ENCODE measurements around the gene EFHB. TPM values are rescaled to one million over a fixed set of nuclear protein-coding genes. Genes with fewer than 3 reads are reported as not detected.

EFHB gene
- total and polyA plus RNA-seq, 10 of the 15 experiments (the other 5 are each of a cell fraction or from before 2014, with no cell fraction given), result 0.12 to 0.95 (median 0.53) TPM; not detected in 3

GRCh38 chr3:19948226-19948591 lies 14.2 kb upstream of the EFHB start (continued):
- TF ChIP-seq, protein P1, sequence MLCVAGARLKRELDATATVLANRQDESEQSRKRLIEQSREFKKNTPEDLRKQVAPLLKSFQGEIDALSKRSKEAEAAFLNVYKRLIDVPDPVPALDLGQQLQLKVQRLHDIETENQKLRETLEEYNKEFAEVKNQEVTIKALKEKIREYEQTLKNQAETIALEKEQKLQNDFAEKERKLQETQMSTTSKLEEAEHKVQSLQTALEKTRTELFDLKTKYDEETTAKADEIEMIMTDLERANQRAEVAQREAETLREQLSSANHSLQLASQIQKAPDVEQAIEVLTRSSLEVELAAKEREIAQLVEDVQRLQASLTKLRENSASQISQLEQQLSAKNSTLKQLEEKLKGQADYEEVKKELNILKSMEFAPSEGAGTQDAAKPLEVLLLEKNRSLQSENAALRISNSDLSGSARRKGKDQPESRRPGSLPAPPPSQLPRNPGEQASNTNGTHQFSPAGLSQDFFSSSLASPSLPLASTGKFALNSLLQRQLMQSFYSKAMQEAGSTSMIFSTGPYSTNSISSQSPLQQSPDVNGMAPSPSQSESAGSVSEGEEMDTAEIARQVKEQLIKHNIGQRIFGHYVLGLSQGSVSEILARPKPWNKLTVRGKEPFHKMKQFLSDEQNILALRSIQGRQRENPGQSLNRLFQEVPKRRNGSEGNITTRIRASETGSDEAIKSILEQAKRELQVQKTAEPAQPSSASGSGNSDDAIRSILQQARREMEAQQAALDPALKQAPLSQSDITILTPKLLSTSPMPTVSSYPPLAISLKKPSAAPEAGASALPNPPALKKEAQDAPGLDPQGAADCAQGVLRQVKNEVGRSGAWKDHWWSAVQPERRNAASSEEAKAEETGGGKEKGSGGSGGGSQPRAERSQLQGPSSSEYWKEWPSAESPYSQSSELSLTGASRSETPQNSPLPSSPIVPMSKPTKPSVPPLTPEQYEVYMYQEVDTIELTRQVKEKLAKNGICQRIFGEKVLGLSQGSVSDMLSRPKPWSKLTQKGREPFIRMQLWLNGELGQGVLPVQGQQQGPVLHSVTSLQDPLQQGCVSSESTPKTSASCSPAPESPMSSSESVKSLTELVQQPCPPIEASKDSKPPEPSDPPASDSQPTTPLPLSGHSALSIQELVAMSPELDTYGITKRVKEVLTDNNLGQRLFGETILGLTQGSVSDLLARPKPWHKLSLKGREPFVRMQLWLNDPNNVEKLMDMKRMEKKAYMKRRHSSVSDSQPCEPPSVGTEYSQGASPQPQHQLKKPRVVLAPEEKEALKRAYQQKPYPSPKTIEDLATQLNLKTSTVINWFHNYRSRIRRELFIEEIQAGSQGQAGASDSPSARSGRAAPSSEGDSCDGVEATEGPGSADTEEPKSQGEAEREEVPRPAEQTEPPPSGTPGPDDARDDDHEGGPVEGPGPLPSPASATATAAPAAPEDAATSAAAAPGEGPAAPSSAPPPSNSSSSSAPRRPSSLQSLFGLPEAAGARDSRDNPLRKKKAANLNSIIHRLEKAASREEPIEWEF (IDR thresholded peaks at IDR 0.05; ENCODE audit: insufficient replicate concordance, low read depth, low read length), result no peak
- TF ChIP-seq SIX5 (IDR thresholded peaks at IDR 0.05; ENCODE audit: low read depth, low read length, severe bottlenecking), result no peak
- no peak for TF ChIP-seq KDM1A (IDR thresholded peaks at IDR 0.05; ENCODE audit: borderline replicate concordance)

DNA sequence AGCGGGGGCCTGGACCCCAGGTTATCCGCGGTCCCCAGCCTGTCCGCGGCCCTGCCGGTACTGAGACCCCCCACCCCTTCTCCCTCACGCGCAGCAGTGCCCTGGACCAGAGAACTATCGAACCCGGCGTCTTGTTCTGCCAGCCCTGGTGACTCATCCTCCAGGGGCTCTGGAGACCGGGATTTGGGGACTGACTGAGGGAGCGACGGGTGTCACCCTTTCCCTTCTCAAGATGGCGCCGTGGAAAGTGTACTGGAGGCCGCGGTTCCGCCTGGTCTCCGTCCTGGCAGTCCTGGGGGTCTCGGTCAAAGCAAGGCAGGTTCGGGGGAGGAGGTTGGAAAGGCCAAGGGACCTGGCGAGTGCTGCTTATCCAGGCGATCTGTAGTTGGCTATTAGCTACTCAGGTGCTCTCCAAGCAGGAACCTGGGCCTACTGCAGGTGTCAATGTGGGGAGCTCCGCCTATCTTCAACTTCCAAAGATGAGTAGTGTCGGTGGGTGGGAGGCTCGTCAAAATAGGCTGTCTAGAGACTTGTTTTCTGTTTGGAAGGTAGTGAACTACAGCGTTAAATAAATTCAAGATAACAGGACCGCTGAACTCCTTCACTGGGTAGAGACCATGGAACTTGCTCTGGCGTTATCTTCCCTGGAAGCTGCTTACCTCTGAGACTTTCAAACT lies 13.7 kb upstream of the EFHB start:
- in situ Hi-C loops (cut with MboI) (loop anchor here (5.0 kb wide), 1 partner anchor 240 kb away; the partner anchor contains the start of gene SGO1), intact Hi-C loops (cut with micrococcal nuclease; ENCODE audit: unreplicated experiment) (loop anchor here (1.0 to 5.0 kb wide), 4 partner anchors 15 to 239 kb away; partner anchors contain the start of gene SGO1)
- ChIA-PET POLR2A (interaction anchor here (0.6 to 1.4 kb wide), 5 partner anchors 94 to 240 kb away, joined by 3 to 5 read pairs (median 3); partner anchors contain the start of gene SGO1), RAD21 (ENCODE audit: unreplicated experiment) (interaction anchor here (0.6 to 2.3 kb wide), 7 partner anchors 61 to 239 kb away, joined by 3 to 8 read pairs (median 5); partner anchors contain the start of gene KAT2B), SMC1A (ENCODE audit: uncharacterized antibody, unreplicated experiment) (interaction anchor here (0.6 to 1.9 kb wide), 5 partner anchors 17 to 240 kb away, joined by 3 to 4 read pairs (median 3); no protein-coding TSS in a partner anchor), CTCF (interaction anchor here (0.9 to 1.5 kb wide), 2 partner anchors 178 to 240 kb away, joined by 3 to 6 read pairs; no protein-coding TSS in a partner anchor)
- peak overlapping the region; percentile 91 for H3K27ac ChIP-seq (ENCODE audit: control insufficient read depth, insufficient read depth)
- H3K4me2 ChIP-seq (ENCODE audit: control insufficient read depth, insufficient read depth), result peak overlapping the region; percentile 75
- ATAC-seq (peak; percentile 46), DNase-seq (ENCODE audit: low read depth, low spot score) (no peak), FAIRE-seq (peak; percentile 49)
- peaks cover 57% of the 10 kb centered on the region for H3K79me2 ChIP-seq (ENCODE audit: control insufficient read depth, insufficient read depth, low read length)
- peak overlapping the region; percentile 89 for H3K9ac ChIP-seq (ENCODE audit: control insufficient read depth, insufficient read depth, low read length)
- peaks cover 0 to 15% of the 10 kb centered on the region in 2 experiments; a peak in 2 of 4 replicates for H3K36me3 ChIP-seq (ENCODE audit: control insufficient read depth in 2 of 2, insufficient read depth in 2 of 2, low read length in 1 of 2)
- H3K4me1 ChIP-seq (ENCODE audit: control insufficient read depth, insufficient read depth, low read length), result peaks cover 3% of the 10 kb centered on the region; the same call in 1 of the 2 replicates
- BruUV-seq (replicated peaks), result TSS peak; percentile 54
- peak overlapping the region; percentile 87 for H3K4me3 ChIP-seq
- under 1% methylated on average over 30 of the region's 30 CpGs for WGBS (ENCODE audit: insufficient coverage, insufficient replicate concordance, low lambda C conversion rate, missing lambda C conversion rate)
- H4K20me1 ChIP-seq (ENCODE audit: control insufficient read depth, insufficient read depth), result no peaks in the 10 kb centered on the region
- H3K9me3 ChIP-seq (replicated peaks; ENCODE audit: control insufficient read depth, insufficient read depth, low read length), result no peaks in the 10 kb centered on the region
- no peaks in the 10 kb centered on the region for H3K27me3 ChIP-seq (replicated peaks in 1 of 2; ENCODE audit: control insufficient read depth in 2 of 2, insufficient read depth in 2 of 2, low read length in 1 of 2)
- peak overlapping the region; percentile 54 for H2AFZ ChIP-seq (ENCODE audit: control insufficient read depth, low read depth, low read length)
- TF ChIP-seq ZBTB40 (IDR thresholded peaks at IDR 0.05; ENCODE audit: borderline replicate concordance), result no peak
- TF ChIP-seq YY1 (IDR thresholded peaks at IDR 0.05; ENCODE audit: low read depth, low read length), result peak; percentile 94
- TF ChIP-seq TAF1 (IDR thresholded peaks at IDR 0.05; ENCODE audit: borderline replicate concordance, low read depth, low read length), result peak; percentile 14; the same call in 1 of the 2 replicates
- peak; percentile 38; the same call in 1 of the 2 replicates for TF ChIP-seq CBFB (IDR thresholded peaks at IDR 0.05; ENCODE audit: low read depth)
- TF ChIP-seq RB1 (IDR thresholded peaks at IDR 0.05; ENCODE audit: borderline replicate concordance), result peak; percentile 48; the same call in 1 of the 2 replicates
- no peak for TF ChIP-seq EED (IDR thresholded peaks at IDR 0.05; ENCODE audit: low read depth)
- no peak for TF ChIP-seq IKZF2 (IDR thresholded peaks at IDR 0.05)
- peak; percentile 25; the same call in 1 of the 2 replicates for TF ChIP-seq HCFC1 (IDR thresholded peaks at IDR 0.05; ENCODE audit: low read length)

Measured in GM12878 (cell line).